HG03097 (cell line): ENCODE data around the gene SERPINA3.
"Not testable (repeated sequence)": the region's sequence is repeated elsewhere in the genome, so short reads cannot be mapped to it uniquely, and the experiment has no call there.

Experiments used
- ATAC-seq: cut with Tn5 transposase; IDR thresholded peaks from one replicate; pipeline ENCODE4 v1.9.1; 2021; ENCODE audit not compliant: unreplicated experiment, low FRiP score

The SERPINA3 gene

DNA sequence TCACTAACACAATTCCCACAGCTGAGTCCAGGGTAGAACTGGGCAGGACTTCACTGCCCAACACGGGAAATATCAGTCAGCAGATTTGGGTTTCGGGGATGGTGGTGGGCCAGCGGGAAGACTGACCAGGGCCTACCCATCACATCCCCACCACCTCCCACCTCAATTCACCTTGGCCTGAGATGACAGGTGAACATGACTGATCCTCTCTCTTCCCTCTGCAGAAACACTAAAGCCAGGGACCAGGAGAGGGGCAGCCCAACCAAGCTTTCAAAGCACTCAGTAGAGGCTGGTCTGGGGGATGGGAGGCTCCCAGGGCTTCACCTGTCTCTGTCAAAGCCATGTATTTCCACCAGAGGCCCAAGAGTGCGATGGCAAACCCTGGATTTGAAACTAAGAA, 28.6 kb upstream of the SERPINA3 start:
- ATAC-seq, result no peak

DNA sequence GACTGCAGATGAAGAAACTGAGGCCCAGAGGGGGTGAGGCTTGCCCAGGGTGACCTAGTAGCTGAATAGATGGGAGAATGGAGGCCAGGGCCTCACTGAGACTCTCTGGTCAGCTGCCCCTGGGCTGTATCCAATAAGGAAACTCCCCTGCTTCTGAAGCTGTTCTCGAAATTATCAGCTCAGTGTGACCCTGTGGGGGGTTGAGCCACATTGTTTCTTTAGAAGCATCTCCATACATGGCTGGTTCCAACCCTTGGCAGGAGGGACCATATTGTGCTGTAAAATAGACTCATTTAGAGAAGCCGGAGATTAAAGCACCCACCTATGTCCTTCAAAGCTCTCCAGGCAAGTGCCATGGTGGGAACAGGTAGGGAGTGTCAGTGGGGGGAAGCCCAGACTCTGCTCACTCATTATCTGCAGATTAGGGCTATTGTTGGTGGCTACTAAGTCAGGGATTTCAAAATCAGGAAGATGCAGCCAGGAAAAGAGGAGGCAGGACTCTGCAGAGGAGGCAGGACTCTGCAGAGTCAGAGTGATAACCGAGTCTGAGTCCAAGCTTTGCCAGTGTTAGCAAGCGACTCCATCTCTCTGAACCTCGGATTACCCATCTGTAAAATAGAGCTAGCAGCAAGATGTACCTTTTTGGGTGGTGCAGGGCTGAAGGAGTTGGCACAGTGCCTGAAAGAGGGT, 27.5 kb upstream of the SERPINA3 start:
- ATAC-seq, result no peak

GRCh38 chr14:94586635-94587034, 25.6 kb upstream of the SERPINA3 start:
- no peak for ATAC-seq

GRCh38 chr14:94588311-94588710, 23.9 kb upstream of the SERPINA3 start:
- ATAC-seq, result no peak

DNA sequence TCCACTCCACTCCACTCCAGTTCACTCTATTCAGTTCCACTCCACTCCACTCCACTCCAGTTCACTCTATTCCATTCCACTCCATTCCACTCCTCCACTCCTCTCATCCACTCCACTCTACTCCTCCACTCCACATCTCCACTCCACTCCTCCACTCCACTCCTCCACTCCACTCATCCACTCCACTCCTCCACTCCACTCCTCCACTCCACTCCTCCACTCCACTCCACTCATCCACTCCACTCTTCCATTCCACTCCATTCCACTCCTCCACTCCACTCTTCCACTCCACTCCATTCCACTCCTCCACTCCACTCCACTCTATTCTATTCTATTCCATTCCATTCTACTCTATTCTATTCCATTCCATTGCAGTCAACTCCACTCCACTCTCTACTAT, 21.1 kb upstream of the SERPINA3 start:
- no peak for ATAC-seq

DNA sequence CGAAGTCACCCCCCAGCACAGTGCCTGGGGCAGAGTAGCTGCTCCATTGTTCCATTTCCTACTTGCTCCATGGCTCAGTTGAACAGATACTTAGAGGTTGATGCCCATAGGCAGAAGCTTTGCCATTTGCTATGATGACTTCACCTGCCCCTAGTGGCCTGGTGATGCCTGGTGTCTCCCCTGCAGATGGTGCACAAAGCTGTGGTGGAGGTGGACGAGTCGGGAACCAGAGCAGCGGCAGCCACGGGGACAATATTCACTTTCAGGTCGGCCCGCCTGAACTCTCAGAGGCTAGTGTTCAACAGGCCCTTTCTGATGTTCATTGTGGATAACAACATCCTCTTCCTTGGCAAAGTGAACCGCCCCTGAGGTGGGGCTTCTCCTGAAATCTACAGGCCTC, 20.3 kb upstream of the SERPINA3 start:
- no peak for ATAC-seq

GRCh38 chr14:94592457-94592856, 19.7 kb upstream of the SERPINA3 start:
- ATAC-seq, result no peak

- ATAC-seq, result no peak
These were observed 18.8 kb upstream of the SERPINA3 start for GRCh38 chr14:94593376-94593748.

GRCh38 chr14:94593749-94594431, 18.3 kb upstream of the SERPINA3 start:
- ATAC-seq, result no peak

GRCh38 chr14:94594441-94594840, 17.8 kb upstream of the SERPINA3 start:
- ATAC-seq, result no peak

DNA sequence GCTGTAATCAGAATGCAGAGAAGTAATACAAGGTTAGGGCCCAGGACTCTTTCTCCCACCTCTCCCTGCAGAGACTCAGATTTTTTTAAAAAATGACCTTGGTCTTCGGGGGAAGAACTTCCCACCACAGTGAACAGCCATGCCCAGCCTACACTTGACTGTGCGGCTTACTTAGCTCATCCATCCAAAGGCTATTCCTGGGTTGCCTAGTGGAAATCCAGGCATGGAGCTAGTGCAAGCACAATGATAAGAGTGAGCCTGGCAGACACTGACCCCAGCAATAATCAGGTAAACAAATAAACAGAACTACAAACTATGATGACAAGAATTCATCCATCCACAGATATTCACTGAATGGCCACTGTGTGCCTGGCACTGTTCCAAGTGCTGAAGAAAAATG, 16.3 kb upstream of the SERPINA3 start:
- ATAC-seq, result no peak

- no peak for ATAC-seq
These were observed 15.8 kb upstream of the SERPINA3 start for GRCh38 chr14:94596361-94596760.

DNA sequence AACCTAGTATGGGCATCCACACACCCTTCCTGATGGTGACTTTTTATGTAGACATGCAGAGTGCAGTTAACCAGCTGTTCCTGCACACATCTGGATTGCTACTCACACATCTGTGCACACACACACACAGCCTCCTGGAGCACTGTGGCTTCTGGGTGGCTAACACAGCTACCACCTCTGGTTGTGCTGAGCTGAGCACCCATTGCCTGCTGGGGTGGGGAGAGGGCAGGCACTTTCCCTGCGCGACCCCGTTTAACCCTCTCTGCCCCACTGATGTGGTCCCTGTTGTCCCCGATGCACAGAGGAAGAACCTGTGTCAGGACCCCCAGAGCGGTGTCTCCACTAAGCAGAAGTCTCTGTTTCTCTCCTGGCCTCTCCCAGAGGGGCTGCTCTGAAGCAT, 14.4 kb upstream of the SERPINA3 start:
- ATAC-seq, result no peak

DNA sequence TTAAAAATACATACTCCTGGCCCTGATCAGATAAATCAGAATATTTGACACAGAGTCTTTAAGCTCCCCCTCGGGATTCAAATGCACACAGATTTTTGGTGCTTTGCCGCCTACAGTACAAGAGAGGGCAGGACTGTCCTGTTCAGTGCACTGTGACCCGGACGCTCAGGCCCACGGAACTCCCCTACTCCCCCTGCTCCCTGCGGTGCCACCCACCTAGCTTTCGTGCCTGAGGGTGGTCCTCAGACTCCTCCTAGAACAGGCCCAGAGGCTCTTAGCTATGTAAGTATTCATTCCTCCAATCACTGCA, 13.7 kb upstream of the SERPINA3 start:
- no peak for ATAC-seq

GRCh38 chr14:94598816-94599655, 13.2 kb upstream of the SERPINA3 start:
- no peak for ATAC-seq

- no peak for ATAC-seq
These were observed 12.6 kb upstream of the SERPINA3 start for GRCh38 chr14:94599656-94600004.

GRCh38 chr14:94600148-94600545, 12.0 kb upstream of the SERPINA3 start:
- ATAC-seq, result no peak

DNA sequence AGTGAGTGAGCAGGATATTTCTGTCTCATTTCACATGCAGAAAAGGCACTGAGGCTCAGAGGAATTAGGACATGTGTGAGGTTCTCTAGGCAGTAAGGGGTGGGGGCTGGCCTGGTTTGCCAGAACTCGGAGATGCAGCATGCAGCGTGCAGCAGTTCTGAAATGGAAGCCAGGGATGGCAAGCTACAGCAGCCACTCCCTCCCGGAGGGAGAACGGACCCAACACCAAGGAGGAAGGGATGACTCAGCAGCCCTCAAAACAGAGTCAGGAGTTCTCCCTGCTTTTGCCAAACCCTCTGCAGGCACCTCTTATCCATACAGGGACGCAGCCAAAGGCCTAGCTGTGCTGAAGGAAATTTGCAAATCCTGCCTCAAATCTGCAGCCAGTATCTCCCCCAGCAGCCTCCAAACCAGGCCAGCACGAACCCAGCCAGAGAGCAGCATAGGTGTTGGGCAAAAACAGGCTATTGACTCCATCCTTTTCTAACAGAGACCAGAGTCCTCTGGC, 10.3 kb upstream of the SERPINA3 start:
- no peak for ATAC-seq

DNA sequence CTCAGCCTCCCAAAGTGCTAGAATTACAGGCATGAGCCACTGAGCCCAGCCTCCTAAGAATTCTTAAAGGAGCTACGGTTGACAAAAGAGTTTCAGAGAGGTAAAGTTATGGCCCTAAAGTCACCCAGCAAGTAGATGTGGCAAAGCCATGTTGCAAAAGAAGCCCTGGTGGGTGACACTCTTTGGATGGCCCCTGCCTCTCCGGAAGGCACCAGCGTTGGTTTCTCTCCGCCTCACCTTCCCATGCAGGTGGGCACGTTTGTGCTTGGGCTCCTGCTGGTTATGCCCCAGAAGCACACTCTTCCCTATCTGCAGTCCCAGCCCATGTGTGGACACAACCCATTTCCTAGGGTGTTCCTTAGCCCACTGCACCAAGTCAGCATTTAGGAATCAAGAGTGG, 9.5 kb upstream of the SERPINA3 start:
- ATAC-seq, result no peak

DNA sequence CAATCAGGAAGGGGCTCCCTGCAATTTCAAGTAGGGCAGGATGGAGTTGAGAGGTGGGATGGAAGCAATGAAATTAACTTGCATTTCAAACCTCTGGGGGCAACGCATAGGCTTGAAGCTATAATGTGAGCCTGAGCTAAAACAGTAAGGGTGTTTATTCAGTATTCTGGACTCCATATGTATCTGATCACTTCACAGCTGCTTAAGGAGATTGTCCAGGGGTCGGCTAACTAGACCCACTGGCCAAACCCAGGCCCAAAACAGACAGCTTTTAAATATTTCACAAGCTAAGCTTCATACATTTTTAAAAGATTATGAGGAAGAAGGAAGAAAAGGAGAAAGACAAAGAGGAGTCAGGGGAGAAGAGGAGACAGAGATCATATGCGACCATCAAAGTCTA, 6.8 kb upstream of the SERPINA3 start:
- ATAC-seq, result no peak

GRCh38 chr14:94608966-94609365, 3.2 kb upstream of the SERPINA3 start:
- not testable (repeated sequence) for ATAC-seq

DNA sequence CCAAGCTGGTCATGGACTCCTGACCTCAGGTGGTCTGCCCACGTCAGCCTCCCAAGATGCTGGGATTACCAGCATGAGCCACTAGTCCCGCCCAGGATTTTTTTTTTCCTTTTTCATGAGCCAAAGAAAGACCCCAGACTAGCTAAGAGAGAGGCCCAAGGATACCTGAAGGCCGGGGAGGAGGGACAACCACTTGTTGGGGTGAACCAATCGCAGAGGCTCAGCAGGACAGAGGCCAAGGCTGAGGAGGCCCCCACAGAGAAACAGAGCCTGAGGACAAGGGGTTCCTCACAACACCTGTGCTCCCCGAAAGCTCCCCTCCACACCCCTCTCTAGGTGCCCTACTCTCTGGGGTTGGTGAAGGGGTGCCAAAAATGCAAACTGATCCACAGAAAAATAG, 1.0 kb upstream of the SERPINA3 start:
- ATAC-seq, result no peak
